Measurements from ENCODE around the gene HACL1. TPM values are rescaled to one million over a fixed set of nuclear protein-coding genes. Genes with fewer than 3 reads are reported as not detected.

HACL1 gene
- total RNA-seq, 5 donors from 2014 or later (not counting 1 experiment from before 2014, with no cell fraction given): 27.7 to 38.0 (median 34.2) TPM

DNA sequence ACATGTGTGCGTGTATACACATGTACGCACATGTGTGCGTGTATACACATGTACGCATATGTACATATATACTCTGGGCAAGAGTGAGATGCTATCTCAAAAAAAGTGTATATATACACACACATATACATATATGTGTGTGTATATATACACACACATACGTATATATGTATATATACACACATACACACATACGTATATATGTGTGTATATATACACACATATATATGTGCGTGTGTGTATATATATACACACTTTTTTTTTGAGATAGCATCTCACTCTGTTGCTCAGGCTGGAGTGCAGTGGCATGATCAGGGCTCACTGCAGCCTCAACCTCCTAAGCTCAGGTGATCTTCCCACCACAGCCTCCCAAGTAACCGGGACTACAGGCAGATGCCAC lies 8.4 kb downstream of the HACL1 start:
- peaks cover 0 to 37% of the 10 kb centered on the region in 2 donors for H3K36me3 ChIP-seq (ENCODE audit: control insufficient read depth in 2 of 2, extremely low read depth in 1 of 2, insufficient read depth in 1 of 2, low read length in 1 of 2)
- no peaks in the 10 kb centered on the region for H3K9me3 Mint-ChIP-seq
- DNase-seq: no peak

DNA sequence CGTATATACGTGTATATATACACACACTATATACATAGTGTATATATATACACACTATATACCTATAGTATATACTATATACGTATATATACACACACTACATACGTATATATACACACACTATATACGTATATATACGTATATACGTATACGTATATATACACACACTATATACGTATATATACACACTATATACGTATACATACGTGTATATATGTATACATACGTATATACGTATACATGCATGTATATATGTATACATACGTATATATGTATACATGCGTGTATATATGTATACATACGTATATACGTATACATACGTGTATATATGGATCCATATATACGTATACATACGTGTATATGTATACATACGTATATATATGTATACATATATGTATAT lies 9.4 kb downstream of the HACL1 start:
- Mint-ChIP-seq H3K4me3 (no peak overlapping the region), H3K27me3 (no peaks in the 10 kb centered on the region), H3K36me3 (peaks cover 11% of the 10 kb centered on the region), H3K9me3 (no peaks in the 10 kb centered on the region), H3K27ac (no peak overlapping the region), H3K4me1 (peaks cover under 1 to 3% (median 2%) of the 10 kb centered on the region in 3 donors)
- no peaks in the 10 kb centered on the region for H3K9me3 ChIP-seq
- no peak overlapping the region for H3K4me3 ChIP-seq (ENCODE audit: control insufficient read depth in 1 of 2, extremely low read depth in 1 of 2, low read length in 1 of 2)
- H3K27me3 ChIP-seq (replicated peaks in 1 of 2; ENCODE audit: control insufficient read depth in 2 of 2, extremely low read depth in 1 of 2, insufficient read depth in 2 of 2, low read length in 1 of 2): no peaks in the 10 kb centered on the region
- H3K27ac ChIP-seq (ENCODE audit: low read length): no peak overlapping the region
- peaks cover 0 to 28% of the 10 kb centered on the region in 2 donors for H3K36me3 ChIP-seq (ENCODE audit: control insufficient read depth in 2 of 2, extremely low read depth in 1 of 2, insufficient read depth in 1 of 2, low read length in 1 of 2)
- ChIA-PET POLR2A (interaction anchor here in 1 of 2 donors (0.6 kb wide), 1 partner anchor 231 kb away, joined by 6 read pairs; no protein-coding TSS in a partner anchor), CTCF (no interaction called here)
- H3K4me1 ChIP-seq (ENCODE audit: control insufficient read depth in 1 of 2, extremely low read depth in 1 of 2, insufficient read depth in 2 of 2, low read length in 2 of 2): no peaks in the 10 kb centered on the region
- no peak for ATAC-seq (replicated peaks in 1 of 4)
- no peak for DNase-seq
- WGBS (ENCODE audit: insufficient coverage): no CpG with 5 or more reads among the region's 21 CpGs

More for the DNA sequence above, 8.4 kb downstream of the HACL1 start:
- no peak for ATAC-seq (replicated peaks in 1 of 4)
- H3K27ac Mint-ChIP-seq: no peak overlapping the region
- no peak overlapping the region for H3K4me3 ChIP-seq (ENCODE audit: control insufficient read depth in 1 of 2, extremely low read depth in 1 of 2, low read length in 1 of 2)
- H3K4me1 ChIP-seq (ENCODE audit: control insufficient read depth in 1 of 2, extremely low read depth in 1 of 2, insufficient read depth in 2 of 2, low read length in 2 of 2): no peaks in the 10 kb centered on the region
- peaks cover 6 to 10% (median 8%) of the 10 kb centered on the region in 3 donors for H3K4me1 Mint-ChIP-seq
- ChIA-PET CTCF (interaction anchor here in 1 of 2 donors (0.6 kb wide), 1 partner anchor 34 kb away, joined by 4 read pairs; no protein-coding TSS in a partner anchor), POLR2A (no interaction called here)
- no peak overlapping the region for H3K27ac ChIP-seq (ENCODE audit: low read length)
- no peaks in the 10 kb centered on the region for H3K9me3 ChIP-seq
- no peak overlapping the region for H3K4me3 Mint-ChIP-seq
- no peaks in the 10 kb centered on the region for H3K27me3 Mint-ChIP-seq
- H3K27me3 ChIP-seq (replicated peaks in 1 of 2; ENCODE audit: control insufficient read depth in 2 of 2, extremely low read depth in 1 of 2, insufficient read depth in 2 of 2, low read length in 1 of 2): no peaks in the 10 kb centered on the region
- peaks cover 19% of the 10 kb centered on the region for H3K36me3 Mint-ChIP-seq
- no CpG with 5 or more reads among the region's 8 CpGs for WGBS (ENCODE audit: insufficient coverage)

DNA sequence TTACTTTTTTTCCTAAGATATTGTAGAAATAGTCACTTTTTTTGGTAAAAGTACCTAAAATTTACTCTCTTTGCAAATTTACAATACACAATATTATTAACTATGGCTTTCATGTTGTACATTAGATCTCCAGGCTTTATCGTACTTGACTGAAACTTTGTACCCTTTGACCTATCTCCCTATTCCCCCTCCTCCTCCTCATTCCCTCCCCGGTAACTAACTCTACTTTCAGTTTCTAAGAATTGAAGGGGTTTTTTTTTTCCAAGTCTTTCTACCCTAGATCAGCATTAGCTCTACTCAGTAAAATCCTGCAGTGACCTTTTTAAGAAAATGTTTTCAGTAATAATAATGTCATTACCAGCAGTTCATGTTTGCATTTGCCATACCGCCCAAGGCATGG lies 10.1 kb downstream of the HACL1 start:
- DNase-seq: no peak
- no peak overlapping the region for H3K27ac ChIP-seq (ENCODE audit: low read length)
- H3K4me3 ChIP-seq (ENCODE audit: control insufficient read depth in 1 of 2, extremely low read depth in 1 of 2, low read length in 1 of 2): no peak overlapping the region
- peaks cover 15% of the 10 kb centered on the region for H3K36me3 Mint-ChIP-seq
- no peak for ATAC-seq (replicated peaks in 1 of 4)
- ChIA-PET CTCF (no interaction called here), POLR2A (interaction anchor here in 1 of 2 donors (0.6 kb wide), 1 partner anchor 230 kb away, joined by 6 read pairs; no protein-coding TSS in a partner anchor)
- H3K27me3 ChIP-seq (replicated peaks in 1 of 2; ENCODE audit: control insufficient read depth in 2 of 2, extremely low read depth in 1 of 2, insufficient read depth in 2 of 2, low read length in 1 of 2): no peaks in the 10 kb centered on the region
- H3K9me3 Mint-ChIP-seq: no peaks in the 10 kb centered on the region
- peaks cover 0 to 1% (median 0%) of the 10 kb centered on the region in 3 donors for H3K4me1 Mint-ChIP-seq
- peaks cover 0 to 33% of the 10 kb centered on the region in 2 donors for H3K36me3 ChIP-seq (ENCODE audit: control insufficient read depth in 2 of 2, extremely low read depth in 1 of 2, insufficient read depth in 1 of 2, low read length in 1 of 2)
- no peaks in the 10 kb centered on the region for H3K27me3 Mint-ChIP-seq
- WGBS (ENCODE audit: insufficient coverage): no CpG with 5 or more reads among the region's 3 CpGs
- H3K4me1 ChIP-seq (ENCODE audit: control insufficient read depth in 1 of 2, extremely low read depth in 1 of 2, insufficient read depth in 2 of 2, low read length in 2 of 2): no peaks in the 10 kb centered on the region
- H3K4me3 Mint-ChIP-seq: no peak overlapping the region
- H3K27ac Mint-ChIP-seq: no peak overlapping the region
- no peaks in the 10 kb centered on the region for H3K9me3 ChIP-seq

DNA sequence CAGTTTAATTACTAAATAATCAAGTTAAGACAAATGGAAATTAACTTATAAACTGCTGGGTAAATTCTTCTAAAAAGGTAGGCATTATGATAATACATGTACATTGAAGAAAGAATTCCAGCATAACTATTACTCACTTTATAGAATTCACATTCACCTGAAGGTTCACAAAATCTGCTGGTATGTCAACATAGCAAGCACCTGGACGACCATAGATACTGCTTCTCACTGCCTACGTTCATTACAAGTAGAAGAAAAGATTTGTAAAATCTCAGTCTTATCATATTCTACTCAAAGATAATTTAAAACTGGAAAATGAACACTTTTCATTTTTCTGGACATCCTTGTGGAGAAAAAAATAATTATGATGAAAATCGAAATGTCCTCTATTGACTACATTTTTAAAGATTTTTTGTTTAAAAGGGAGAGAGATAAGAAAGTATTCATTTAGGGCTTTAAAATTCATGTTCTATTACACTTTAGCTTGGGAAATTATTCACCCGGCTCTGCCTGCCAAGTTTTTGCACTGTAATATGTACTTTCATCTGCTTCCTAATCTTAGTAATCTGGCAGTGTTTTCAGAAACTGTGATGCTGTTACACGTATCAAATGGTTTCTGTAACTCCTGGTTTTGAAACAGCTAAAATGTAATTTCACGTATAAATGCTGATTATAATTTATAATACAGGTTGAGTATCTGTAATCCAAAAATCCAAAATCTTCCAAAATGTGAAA lies 16.1 kb downstream of the HACL1 start:
- ATAC-seq (replicated peaks in 1 of 4) (no peak), DNase-seq (no peak)
- no CpG with 5 or more reads among the region's 6 CpGs for WGBS (ENCODE audit: insufficient coverage)
- CTCF ChIA-PET: no interaction called here
- POLR2A ChIA-PET: no interaction called here
- Mint-ChIP-seq H3K27ac (no peak overlapping the region), H3K4me1 (no peaks in the 10 kb centered on the region), H3K27me3 (no peaks in the 10 kb centered on the region), H3K4me3 (no peak overlapping the region), H3K9me3 (no peaks in the 10 kb centered on the region), H3K36me3 (peaks cover 47% of the 10 kb centered on the region)
- H3K4me1 ChIP-seq (ENCODE audit: control insufficient read depth in 1 of 2, extremely low read depth in 1 of 2, insufficient read depth in 2 of 2, low read length in 2 of 2): no peaks in the 10 kb centered on the region
- H3K27me3 ChIP-seq (replicated peaks in 1 of 2; ENCODE audit: control insufficient read depth in 2 of 2, extremely low read depth in 1 of 2, insufficient read depth in 2 of 2, low read length in 1 of 2): no peaks in the 10 kb centered on the region
- no peaks in the 10 kb centered on the region for H3K9me3 ChIP-seq
- H3K27ac ChIP-seq (ENCODE audit: low read length): no peak overlapping the region
- peaks cover 2 to 51% of the 10 kb centered on the region in 2 donors for H3K36me3 ChIP-seq (ENCODE audit: control insufficient read depth in 2 of 2, extremely low read depth in 1 of 2, insufficient read depth in 1 of 2, low read length in 1 of 2)
- H3K4me3 ChIP-seq (ENCODE audit: control insufficient read depth in 1 of 2, extremely low read depth in 1 of 2, low read length in 1 of 2): no peak overlapping the region

DNA sequence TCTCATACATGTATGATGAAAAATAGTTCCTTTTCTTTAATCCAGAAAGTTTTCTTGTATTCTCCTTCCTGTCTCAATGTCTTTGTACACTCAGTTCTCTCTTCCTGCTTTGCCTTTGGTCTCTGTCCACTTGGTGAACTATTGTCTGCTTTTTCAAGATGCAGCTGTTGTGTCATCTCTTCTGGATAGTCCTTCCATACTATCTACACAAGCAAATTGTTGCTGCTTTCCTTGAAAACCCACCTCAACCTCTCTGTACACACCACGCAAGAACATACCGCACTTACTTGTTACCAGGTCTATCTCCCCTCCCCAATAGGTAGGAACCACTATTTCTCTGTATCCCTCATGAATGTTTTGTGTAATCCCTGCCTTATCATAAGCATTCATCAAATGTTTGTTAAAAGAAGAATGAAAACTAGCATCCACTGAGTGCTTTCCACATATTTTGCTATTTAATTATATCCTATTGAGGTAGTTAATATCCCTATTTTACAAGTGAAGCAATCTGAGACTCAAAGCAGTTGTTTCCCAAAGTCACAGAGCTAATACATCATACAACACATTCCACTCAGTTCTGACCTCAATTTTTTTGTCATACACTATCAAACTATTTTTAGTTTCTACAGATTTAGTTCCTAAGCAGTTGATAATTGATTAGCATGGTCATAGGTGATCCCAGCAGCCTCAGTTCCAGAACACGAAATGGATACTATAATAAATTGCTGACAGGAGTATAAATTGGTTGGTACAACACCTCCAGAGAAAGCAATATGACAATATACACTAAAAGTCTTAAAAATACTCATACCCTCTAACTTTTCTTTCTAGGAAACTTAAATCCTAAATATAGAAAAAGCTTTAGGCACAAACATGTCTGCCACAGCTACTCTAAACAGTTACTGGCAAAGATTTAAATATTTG lies 19.6 kb downstream of the HACL1 start:
- H3K4me3 ChIP-seq (ENCODE audit: control insufficient read depth in 1 of 2, extremely low read depth in 1 of 2, low read length in 1 of 2): no peak overlapping the region
- Mint-ChIP-seq H3K36me3 (peaks cover 65% of the 10 kb centered on the region), H3K4me3 (no peak overlapping the region), H3K4me1 (peaks cover 0 to 2% (median 0%) of the 10 kb centered on the region in 3 donors), H3K9me3 (no peaks in the 10 kb centered on the region), H3K27me3 (no peaks in the 10 kb centered on the region), H3K27ac (no peak overlapping the region)
- no peaks in the 10 kb centered on the region for H3K4me1 ChIP-seq (ENCODE audit: control insufficient read depth in 1 of 2, extremely low read depth in 1 of 2, insufficient read depth in 2 of 2, low read length in 2 of 2)
- DNase-seq (no peak), ATAC-seq (replicated peaks in 1 of 4) (no peak)
- no peaks in the 10 kb centered on the region for H3K9me3 ChIP-seq
- ChIA-PET POLR2A (interaction anchor here in 1 of 2 donors (0.6 kb wide), 1 partner anchor 10 kb away, joined by 16 read pairs; no protein-coding TSS in a partner anchor), CTCF (no interaction called here)
- no peak overlapping the region for H3K27ac ChIP-seq (ENCODE audit: low read length)
- H3K27me3 ChIP-seq (replicated peaks in 1 of 2; ENCODE audit: control insufficient read depth in 2 of 2, extremely low read depth in 1 of 2, insufficient read depth in 2 of 2, low read length in 1 of 2): no peaks in the 10 kb centered on the region
- WGBS (ENCODE audit: insufficient coverage): 100% methylated on average over 2 of the region's 3 CpGs
- peaks cover 2 to 53% of the 10 kb centered on the region in 2 donors for H3K36me3 ChIP-seq (ENCODE audit: control insufficient read depth in 2 of 2, extremely low read depth in 1 of 2, insufficient read depth in 1 of 2, low read length in 1 of 2)

DNA sequence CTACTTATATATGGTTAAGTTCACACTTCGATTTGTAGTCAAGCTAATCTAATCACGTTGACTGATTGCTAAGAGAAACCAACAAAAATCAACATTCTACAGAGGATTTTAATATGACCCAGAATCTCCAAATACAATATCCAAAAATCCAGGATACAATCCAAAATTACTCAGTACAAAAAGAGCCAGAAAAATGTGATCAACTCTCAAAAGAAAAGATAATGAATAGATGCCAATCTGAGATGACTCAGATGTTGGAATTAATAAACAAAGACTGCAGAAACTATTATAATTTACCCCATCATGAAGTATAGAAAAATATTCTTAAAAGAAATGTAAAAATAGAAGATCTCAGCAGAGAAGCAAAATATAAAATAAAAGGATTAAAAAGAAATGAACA lies 22.3 kb downstream of the HACL1 start:
- H3K27ac Mint-ChIP-seq: no peak overlapping the region
- Histone ChIP-seq H3K9me3 (no peaks in the 10 kb centered on the region), H3K27me3 (replicated peaks in 1 of 2; ENCODE audit: control insufficient read depth in 2 of 2, extremely low read depth in 1 of 2, insufficient read depth in 2 of 2, low read length in 1 of 2) (no peaks in the 10 kb centered on the region), H3K36me3 (ENCODE audit: control insufficient read depth in 2 of 2, extremely low read depth in 1 of 2, insufficient read depth in 1 of 2, low read length in 1 of 2) (peaks cover 2 to 47% of the 10 kb centered on the region in 2 donors), H3K4me1 (ENCODE audit: control insufficient read depth in 1 of 2, extremely low read depth in 1 of 2, insufficient read depth in 2 of 2, low read length in 2 of 2) (no peaks in the 10 kb centered on the region), H3K4me3 (ENCODE audit: control insufficient read depth in 1 of 2, extremely low read depth in 1 of 2, low read length in 1 of 2) (no peak overlapping the region), H3K27ac (ENCODE audit: low read length) (no peak overlapping the region)
- no peaks in the 10 kb centered on the region for H3K9me3 Mint-ChIP-seq
- ChIA-PET CTCF (no interaction called here), POLR2A (no interaction called here)
- no peak overlapping the region for H3K4me3 Mint-ChIP-seq
- H3K27me3 Mint-ChIP-seq: no peaks in the 10 kb centered on the region
- DNase-seq (no peak), ATAC-seq (replicated peaks in 1 of 4) (no peak)
- peaks cover 59% of the 10 kb centered on the region for H3K36me3 Mint-ChIP-seq
- no CpG with 5 or more reads among the region's 2 CpGs for WGBS (ENCODE audit: insufficient coverage)
- H3K4me1 Mint-ChIP-seq: peaks cover 0 to 5% (median 0%) of the 10 kb centered on the region in 3 donors
